ENCODE measurements around the gene PSD4.

Gene PSD4

DNA sequence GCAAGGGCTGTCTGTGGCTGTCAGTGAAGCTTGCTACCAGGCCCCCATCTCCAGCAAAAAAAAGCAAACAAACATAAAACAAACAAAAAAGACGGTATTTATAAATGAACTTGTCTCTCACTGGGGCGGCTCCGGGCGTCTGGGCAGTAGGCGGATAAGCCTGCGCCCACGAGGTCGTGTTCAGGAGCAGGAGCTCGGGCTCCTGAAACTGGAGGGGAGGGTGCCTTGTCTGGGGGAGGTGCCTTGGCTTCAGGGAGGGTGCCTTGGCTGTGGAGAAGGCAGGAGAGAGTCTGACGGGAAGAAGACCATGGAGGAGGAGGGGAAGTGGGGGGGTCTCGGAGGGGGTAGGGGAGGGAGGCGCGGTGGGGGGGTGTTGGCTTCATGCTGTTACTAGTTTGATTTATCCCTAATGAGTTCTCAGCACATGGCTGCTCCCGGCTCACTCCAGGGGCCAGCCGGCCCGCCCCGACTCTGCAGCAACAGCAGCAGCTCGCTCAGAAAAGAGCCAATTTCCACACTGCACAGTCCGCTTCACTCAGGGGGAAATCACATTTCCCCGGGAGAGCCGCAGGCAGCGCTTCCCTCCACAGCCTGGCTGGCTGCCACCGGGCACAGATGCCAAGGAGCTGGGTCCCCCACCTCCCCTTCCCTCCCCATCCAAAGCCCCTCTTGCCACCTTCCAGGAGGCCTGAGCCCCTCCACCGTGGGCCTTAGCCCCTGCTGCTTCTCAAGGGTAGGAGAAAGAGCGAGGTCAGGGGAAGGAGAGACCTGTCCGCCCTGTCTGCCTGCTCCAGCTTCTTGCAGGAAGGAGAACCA lies 38.7 kb downstream of the PSD4 start:
- H3K27ac ChIP-seq, result no peak overlapping the region
- no peak overlapping the region for H3K4me3 ChIP-seq (ENCODE audit: low read depth in 1 of 2, low read length in 1 of 2)
- H3K36me3 ChIP-seq, result no peaks in the 10 kb centered on the region

DNA sequence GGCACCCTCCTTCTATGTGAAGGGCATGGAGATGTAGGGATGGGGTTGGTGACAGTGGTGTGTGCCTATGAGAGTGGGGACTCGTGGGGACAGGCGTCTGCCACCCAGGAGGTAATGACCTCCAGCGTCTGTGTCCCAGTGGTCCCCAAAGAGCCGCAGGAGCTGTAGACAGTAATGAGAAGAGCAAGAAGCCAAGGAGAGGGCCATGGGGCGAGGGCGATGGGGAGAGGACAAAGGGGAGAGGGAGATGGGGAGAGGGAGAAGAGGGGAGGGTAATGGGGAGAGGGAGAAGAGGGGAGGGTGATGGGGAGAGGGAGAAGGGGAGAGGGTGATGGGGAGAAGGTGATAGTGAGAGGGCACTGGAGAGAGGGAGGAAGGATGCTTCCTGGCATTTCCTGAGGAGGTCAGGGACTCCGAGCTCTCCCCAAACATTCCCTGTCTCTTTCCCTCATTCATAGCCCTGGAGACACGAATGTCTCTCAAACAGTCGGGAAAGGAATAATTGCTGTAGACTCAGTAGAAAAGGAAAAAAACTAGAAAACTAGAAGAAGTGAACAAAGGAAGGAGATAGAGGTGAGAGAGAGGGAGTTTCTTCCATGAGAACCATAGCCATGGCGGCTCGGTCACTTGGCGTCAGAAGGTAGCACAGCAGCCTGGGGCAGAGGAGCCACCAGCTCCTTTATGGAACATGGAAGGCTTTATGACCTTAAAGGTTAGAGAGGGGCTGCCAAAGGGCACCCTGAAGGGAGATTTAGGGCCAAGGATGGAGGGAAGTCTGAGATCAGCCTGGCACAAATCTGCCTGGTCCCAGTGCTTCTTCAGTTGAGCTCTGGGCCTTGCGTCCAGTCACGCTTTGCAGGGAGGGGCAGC lies 39.5 kb downstream of the PSD4 start:
- H3K27ac ChIP-seq, result no peak overlapping the region
- peaks cover 16% of the 10 kb centered on the region for H3K27me3 ChIP-seq
- no peaks in the 10 kb centered on the region for H3K9me3 ChIP-seq
- TF ChIP-seq, protein P1, sequence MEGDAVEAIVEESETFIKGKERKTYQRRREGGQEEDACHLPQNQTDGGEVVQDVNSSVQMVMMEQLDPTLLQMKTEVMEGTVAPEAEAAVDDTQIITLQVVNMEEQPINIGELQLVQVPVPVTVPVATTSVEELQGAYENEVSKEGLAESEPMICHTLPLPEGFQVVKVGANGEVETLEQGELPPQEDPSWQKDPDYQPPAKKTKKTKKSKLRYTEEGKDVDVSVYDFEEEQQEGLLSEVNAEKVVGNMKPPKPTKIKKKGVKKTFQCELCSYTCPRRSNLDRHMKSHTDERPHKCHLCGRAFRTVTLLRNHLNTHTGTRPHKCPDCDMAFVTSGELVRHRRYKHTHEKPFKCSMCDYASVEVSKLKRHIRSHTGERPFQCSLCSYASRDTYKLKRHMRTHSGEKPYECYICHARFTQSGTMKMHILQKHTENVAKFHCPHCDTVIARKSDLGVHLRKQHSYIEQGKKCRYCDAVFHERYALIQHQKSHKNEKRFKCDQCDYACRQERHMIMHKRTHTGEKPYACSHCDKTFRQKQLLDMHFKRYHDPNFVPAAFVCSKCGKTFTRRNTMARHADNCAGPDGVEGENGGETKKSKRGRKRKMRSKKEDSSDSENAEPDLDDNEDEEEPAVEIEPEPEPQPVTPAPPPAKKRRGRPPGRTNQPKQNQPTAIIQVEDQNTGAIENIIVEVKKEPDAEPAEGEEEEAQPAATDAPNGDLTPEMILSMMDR (IDR thresholded peaks at IDR 0.05), result no peak
- no peaks in the 10 kb centered on the region for H3K36me3 ChIP-seq
- H3K4me1 ChIP-seq (ENCODE audit: control insufficient read depth in 1 of 2, insufficient read depth in 1 of 2, low read depth in 1 of 2, low read length in 1 of 2), result peaks cover 11 to 12% of the 10 kb centered on the region in 2 experiments
- H3K4me3 ChIP-seq (ENCODE audit: low read depth in 1 of 2, low read length in 1 of 2), result no peak overlapping the region

More for the DNA sequence above, 38.7 kb downstream of the PSD4 start:
- TF ChIP-seq, protein P1 (IDR thresholded peaks at IDR 0.05), result no peak
- no peaks in the 10 kb centered on the region for H3K9me3 ChIP-seq
- peaks cover 2 to 5% of the 10 kb centered on the region in 2 experiments for H3K4me1 ChIP-seq (ENCODE audit: control insufficient read depth in 1 of 2, insufficient read depth in 1 of 2, low read depth in 1 of 2, low read length in 1 of 2)
- peaks cover 16% of the 10 kb centered on the region for H3K27me3 ChIP-seq

DNA sequence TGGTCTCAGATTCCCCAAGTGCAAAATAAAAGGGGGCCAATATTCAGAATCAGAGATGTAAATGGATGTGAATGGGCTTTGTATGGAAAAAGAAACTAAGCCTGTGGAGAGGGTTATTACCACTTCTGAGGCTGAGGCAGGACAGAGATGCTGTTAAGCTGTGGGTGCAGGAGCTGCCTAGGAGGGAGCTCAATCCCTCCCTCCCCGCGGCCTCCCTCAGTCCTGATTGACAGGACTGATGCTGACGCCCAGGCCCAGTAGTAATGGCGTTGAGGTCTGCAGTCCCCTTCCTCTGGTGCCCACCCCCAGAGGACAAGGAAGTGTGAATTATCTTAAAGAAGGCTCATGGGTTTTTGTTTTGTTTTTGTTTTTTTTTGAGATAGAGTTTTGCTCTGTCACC lies 40.4 kb downstream of the PSD4 start:
- Histone ChIP-seq H3K4me3 (ENCODE audit: low read depth in 1 of 2, low read length in 1 of 2) (no peak overlapping the region), H3K4me1 (ENCODE audit: control insufficient read depth in 1 of 2, insufficient read depth in 1 of 2, low read depth in 1 of 2, low read length in 1 of 2) (peaks cover 12 to 13% of the 10 kb centered on the region in 2 experiments), H3K9me3 (no peaks in the 10 kb centered on the region), H3K36me3 (no peaks in the 10 kb centered on the region), H3K27ac (no peak overlapping the region), H3K27me3 (peaks cover 16% of the 10 kb centered on the region)
- TF ChIP-seq, protein P1 (IDR thresholded peaks at IDR 0.05), result no peak

DNA sequence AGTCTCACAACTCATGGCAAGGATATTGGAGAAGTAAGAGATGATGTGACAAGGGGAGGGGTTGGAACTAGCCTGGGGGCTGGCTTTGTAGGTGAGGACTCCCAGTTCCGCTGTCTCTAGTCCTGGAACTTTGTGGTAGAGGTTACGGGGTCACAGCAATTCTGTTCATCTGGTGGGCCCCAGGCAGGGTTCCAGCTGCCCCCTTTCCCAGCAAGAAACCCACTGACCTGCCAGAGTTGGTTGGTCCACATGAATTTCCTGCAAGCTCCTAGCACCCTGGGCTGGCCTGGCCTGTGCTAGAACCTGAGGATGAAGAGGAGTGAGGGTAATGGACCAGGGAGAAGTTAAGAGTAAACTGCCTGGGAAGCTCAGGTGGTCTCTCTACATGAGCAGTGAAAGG lies 41.3 kb downstream of the PSD4 start:
- H3K4me1 ChIP-seq (ENCODE audit: control insufficient read depth in 1 of 2, insufficient read depth in 1 of 2, low read depth in 1 of 2, low read length in 1 of 2), result peaks cover 15 to 18% of the 10 kb centered on the region in 2 experiments
- H3K4me3 ChIP-seq (ENCODE audit: low read depth in 1 of 2, low read length in 1 of 2), result no peak overlapping the region
- H3K27ac ChIP-seq, result no peak overlapping the region
- no peaks in the 10 kb centered on the region for H3K36me3 ChIP-seq
- peaks cover 16% of the 10 kb centered on the region for H3K27me3 ChIP-seq
- H3K9me3 ChIP-seq, result no peaks in the 10 kb centered on the region
- TF ChIP-seq, protein P1 (IDR thresholded peaks at IDR 0.05), result no peak

DNA sequence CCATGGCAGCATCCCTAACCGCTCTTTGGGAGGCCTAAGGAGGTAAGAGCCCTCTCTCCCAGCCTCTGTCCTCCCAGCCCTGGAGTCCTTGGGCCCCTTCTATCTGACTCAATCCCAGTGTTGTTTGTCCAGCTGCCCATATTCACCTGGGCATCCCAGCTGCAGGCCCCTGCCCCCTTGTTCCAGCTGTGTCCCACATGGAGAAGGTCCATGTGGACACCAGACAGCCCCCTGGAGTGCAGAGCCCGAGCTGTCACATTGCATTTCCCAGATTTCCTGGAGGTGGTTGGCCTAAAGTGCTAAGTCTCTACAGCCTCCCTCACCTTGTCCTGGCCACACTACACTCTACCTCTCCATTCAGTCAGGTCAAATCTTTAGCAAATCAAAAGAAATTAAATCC lies 42.5 kb downstream of the PSD4 start:
- Histone ChIP-seq H3K4me1 (ENCODE audit: control insufficient read depth in 1 of 2, insufficient read depth in 1 of 2, low read depth in 1 of 2, low read length in 1 of 2) (peaks cover 15 to 21% of the 10 kb centered on the region in 2 experiments), H3K4me3 (ENCODE audit: low read depth in 1 of 2, low read length in 1 of 2) (no peak overlapping the region), H3K9me3 (no peaks in the 10 kb centered on the region), H3K27ac (no peak overlapping the region), H3K27me3 (peaks cover 16% of the 10 kb centered on the region), H3K36me3 (no peaks in the 10 kb centered on the region)
- TF ChIP-seq, protein P1 (IDR thresholded peaks at IDR 0.05), result no peak
